H1 (cell line): ENCODE results near the gene MCC.

Experiments used
- CEBPB ChIP-seq: IDR thresholded peaks from 2 replicates; pipeline ENCODE4 v1.6.1; 2012; ENCODE audit warnings: low read depth, low read length
- CHD2 ChIP-seq: IDR thresholded peaks from 2 replicates; pipeline ENCODE4 v1.6.1; 2012; ENCODE audit warnings: low read length, improper control_type of control experiment
- EZH2 ChIP-seq: fragments of 200-600 bp; sonication (generic); IDR thresholded peaks from 2 replicates; pipeline ENCODE4 v1.7.1; 2012; ENCODE audit warnings: low read depth, mild to moderate bottlenecking, moderate library complexity, low read length, inconsistent platforms; ENCODE audit not compliant: severe bottlenecking
- JUN ChIP-seq: IDR thresholded peaks from 2 replicates; pipeline ENCODE4 v1.6.1; 2011; ENCODE audit warnings: low read depth, mild to moderate bottlenecking, improper control_type of control experiment, low read length
- POLR2A ChIP-seq, 2 experiments: IDR thresholded peaks; 1 replicate in 1 of 2; 2 replicates in 1 of 2; pipeline ENCODE4 v1.6.1; 2011; ENCODE audit warnings: low read depth in 2 of 2, low read length in 2 of 2, mild to moderate bottlenecking in 2 of 2; ENCODE audit errors: control extremely low read depth in 1 of 2
- RAD21 ChIP-seq, 2 experiments: IDR thresholded peaks in 1 of 2; conservative IDR thresholded peaks in 1 of 2; 2 replicates each; pipeline ENCODE4 v1.6.1; 2011; ENCODE audit warnings: low read depth in 2 of 2, low read length in 2 of 2, improper control_type of control experiment in 1 of 2, inconsistent platforms in 1 of 2, mild to moderate bottlenecking in 1 of 2, moderate library complexity in 1 of 2
- TAF1 ChIP-seq: IDR thresholded peaks from 2 replicates; pipeline ENCODE4 v1.6.1; 2011; ENCODE audit warnings: mild to moderate bottlenecking, low read depth, low read length
- TF ChIP-seq, protein P1 (sequence below), 3 experiments: IDR thresholded peaks; 1 replicate in 2 of 3; 2 replicates in 1 of 3; pipeline versions ENCODE4 v1.5.1 to v1.6.1; 2011; ENCODE audit warnings: low read length in 3 of 3, mild to moderate bottlenecking in 3 of 3, inconsistent platforms in 2 of 3, low read depth in 1 of 3, moderate library complexity in 1 of 3; ENCODE audit not compliant: insufficient read depth in 1 of 3; ENCODE audit errors: control extremely low read depth in 1 of 3
- TF ChIP-seq, protein P2 (sequence below): IDR thresholded peaks from 2 replicates; pipeline ENCODE4 v1.6.1; 2011; ENCODE audit warnings: low read length, improper control_type of control experiment

GRCh38 chr5:113038714-113039113 is 449.5 kb downstream of the MCC start:
- TF ChIP-seq CHD2 (no peak), POLR2A (IDR thresholded peaks at IDR 0.05; ENCODE audit: control extremely low read depth in 1 of 2, low read depth in 2 of 2, low read length in 2 of 2) (no peak), JUN (no peak), CEBPB (no peak), EZH2 (no peak), RAD21 (IDR thresholded peaks at IDR 0.05 in 1 of 2, conservative IDR thresholded peaks at IDR 0.05 in 1 of 2; ENCODE audit: low read depth in 2 of 2, low read length in 2 of 2) (peak in 1 of 2 experiments; percentile 46; a peak in 2 of 4 replicates), TAF1 (no peak)
- TF ChIP-seq, protein P1, sequence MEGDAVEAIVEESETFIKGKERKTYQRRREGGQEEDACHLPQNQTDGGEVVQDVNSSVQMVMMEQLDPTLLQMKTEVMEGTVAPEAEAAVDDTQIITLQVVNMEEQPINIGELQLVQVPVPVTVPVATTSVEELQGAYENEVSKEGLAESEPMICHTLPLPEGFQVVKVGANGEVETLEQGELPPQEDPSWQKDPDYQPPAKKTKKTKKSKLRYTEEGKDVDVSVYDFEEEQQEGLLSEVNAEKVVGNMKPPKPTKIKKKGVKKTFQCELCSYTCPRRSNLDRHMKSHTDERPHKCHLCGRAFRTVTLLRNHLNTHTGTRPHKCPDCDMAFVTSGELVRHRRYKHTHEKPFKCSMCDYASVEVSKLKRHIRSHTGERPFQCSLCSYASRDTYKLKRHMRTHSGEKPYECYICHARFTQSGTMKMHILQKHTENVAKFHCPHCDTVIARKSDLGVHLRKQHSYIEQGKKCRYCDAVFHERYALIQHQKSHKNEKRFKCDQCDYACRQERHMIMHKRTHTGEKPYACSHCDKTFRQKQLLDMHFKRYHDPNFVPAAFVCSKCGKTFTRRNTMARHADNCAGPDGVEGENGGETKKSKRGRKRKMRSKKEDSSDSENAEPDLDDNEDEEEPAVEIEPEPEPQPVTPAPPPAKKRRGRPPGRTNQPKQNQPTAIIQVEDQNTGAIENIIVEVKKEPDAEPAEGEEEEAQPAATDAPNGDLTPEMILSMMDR (IDR thresholded peaks at IDR 0.05; ENCODE audit: control extremely low read depth in 1 of 3, insufficient read depth in 1 of 3, low read depth in 1 of 3, low read length in 3 of 3): peak in 2 of 3 experiments; percentile 9 to 13; a peak in 2 of 4 replicates
- TF ChIP-seq, protein P2, sequence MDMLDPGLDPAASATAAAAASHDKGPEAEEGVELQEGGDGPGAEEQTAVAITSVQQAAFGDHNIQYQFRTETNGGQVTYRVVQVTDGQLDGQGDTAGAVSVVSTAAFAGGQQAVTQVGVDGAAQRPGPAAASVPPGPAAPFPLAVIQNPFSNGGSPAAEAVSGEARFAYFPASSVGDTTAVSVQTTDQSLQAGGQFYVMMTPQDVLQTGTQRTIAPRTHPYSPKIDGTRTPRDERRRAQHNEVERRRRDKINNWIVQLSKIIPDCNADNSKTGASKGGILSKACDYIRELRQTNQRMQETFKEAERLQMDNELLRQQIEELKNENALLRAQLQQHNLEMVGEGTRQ: no peak
